ENCODE results near the gene OR2C1.

The OR2C1 gene

GRCh38 chr16:3349175-3349574 is 6.5 kb upstream of the OR2C1 start:
- 72 to 76% methylated on average over 6 to 10 of the region's 13 CpGs for WGBS, 2 experiments (ENCODE audit: insufficient coverage in 2 of 2)
- H3K36me3 ChIP-seq (ENCODE audit: control insufficient read depth, insufficient read depth, low read length), result no peaks in the 10 kb centered on the region
- H3K4me1 ChIP-seq (ENCODE audit: control insufficient read depth, insufficient read depth, low read length, poor library complexity, severe bottlenecking), result no peaks in the 10 kb centered on the region
- no peak overlapping the region for H3K4me3 ChIP-seq (ENCODE audit: extremely low read depth, insufficient read depth, low read length, poor library complexity, severe bottlenecking)
- H3K9me3 ChIP-seq (ENCODE audit: control insufficient read depth, low read length), result no peaks in the 10 kb centered on the region
- no peak overlapping the region for H3K27ac ChIP-seq (ENCODE audit: low read depth, low read length, severe bottlenecking)

- Histone ChIP-seq H3K27ac (ENCODE audit: low read depth, low read length, severe bottlenecking) (no peak overlapping the region), H3K4me1 (ENCODE audit: control insufficient read depth, insufficient read depth, low read length, poor library complexity, severe bottlenecking) (no peaks in the 10 kb centered on the region), H3K36me3 (ENCODE audit: control insufficient read depth, insufficient read depth, low read length) (no peaks in the 10 kb centered on the region), H3K4me3 (ENCODE audit: extremely low read depth, insufficient read depth, low read length, poor library complexity, severe bottlenecking) (no peak overlapping the region), H3K9me3 (ENCODE audit: control insufficient read depth, low read length) (no peaks in the 10 kb centered on the region)
- 87 to 90% methylated on average over 9 to 10 of the region's 10 CpGs for WGBS, 2 experiments (ENCODE audit: insufficient coverage in 2 of 2)
Measured at GRCh38 chr16:3356118-3356517, 429 bp downstream of the OR2C1 start.

- H3K27ac ChIP-seq (ENCODE audit: low read depth, low read length, severe bottlenecking), result no peak overlapping the region
- no peaks in the 10 kb centered on the region for H3K36me3 ChIP-seq (ENCODE audit: control insufficient read depth, insufficient read depth, low read length)
- H3K4me3 ChIP-seq (ENCODE audit: extremely low read depth, insufficient read depth, low read length, poor library complexity, severe bottlenecking), result no peak overlapping the region
- no CpG with 5 or more reads among the region's 1 CpG for WGBS, 2 experiments (ENCODE audit: insufficient coverage in 2 of 2)
- H3K9me3 ChIP-seq (ENCODE audit: control insufficient read depth, low read length), result no peaks in the 10 kb centered on the region
- no peaks in the 10 kb centered on the region for H3K4me1 ChIP-seq (ENCODE audit: control insufficient read depth, insufficient read depth, low read length, poor library complexity, severe bottlenecking)
Measured at GRCh38 chr16:3358871-3359270, 3.2 kb downstream of the OR2C1 start.

DNA sequence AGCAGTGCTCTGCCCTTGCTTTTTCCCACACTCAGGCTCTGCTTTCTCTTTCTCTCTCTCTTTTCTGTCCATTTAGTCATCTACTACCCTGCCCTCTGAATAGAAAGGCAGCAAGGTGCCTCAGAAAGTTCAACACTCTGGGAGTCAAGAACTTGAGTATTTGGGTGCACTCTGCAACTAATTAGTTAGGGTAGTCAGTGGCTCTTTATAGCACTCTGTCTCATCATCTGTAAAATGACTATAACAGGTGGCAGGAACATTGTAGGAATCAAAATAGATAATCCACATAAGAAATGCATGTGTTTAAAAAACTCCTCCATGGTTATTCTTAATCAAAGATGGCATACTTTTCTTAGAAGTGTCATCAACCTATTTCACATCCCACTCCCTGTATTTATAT is 7.2 kb downstream of the OR2C1 start:
- Histone ChIP-seq H3K4me1 (ENCODE audit: control insufficient read depth, insufficient read depth, low read length, poor library complexity, severe bottlenecking) (no peaks in the 10 kb centered on the region), H3K9me3 (ENCODE audit: control insufficient read depth, low read length) (no peaks in the 10 kb centered on the region), H3K4me3 (ENCODE audit: extremely low read depth, insufficient read depth, low read length, poor library complexity, severe bottlenecking) (no peak overlapping the region), H3K27ac (ENCODE audit: low read depth, low read length, severe bottlenecking) (no peak overlapping the region), H3K36me3 (ENCODE audit: control insufficient read depth, insufficient read depth, low read length) (no peaks in the 10 kb centered on the region)

GRCh38 chr16:3363793-3364192 is 8.1 kb downstream of the OR2C1 start:
- Histone ChIP-seq H3K27ac (ENCODE audit: low read depth, low read length, severe bottlenecking) (no peak overlapping the region), H3K4me1 (ENCODE audit: control insufficient read depth, insufficient read depth, low read length, poor library complexity, severe bottlenecking) (no peaks in the 10 kb centered on the region), H3K4me3 (ENCODE audit: extremely low read depth, insufficient read depth, low read length, poor library complexity, severe bottlenecking) (no peak overlapping the region), H3K9me3 (ENCODE audit: control insufficient read depth, low read length) (no peaks in the 10 kb centered on the region), H3K36me3 (ENCODE audit: control insufficient read depth, insufficient read depth, low read length) (no peaks in the 10 kb centered on the region)
- WGBS, 2 experiments (ENCODE audit: insufficient coverage in 2 of 2), result 83 to 87% methylated on average over 2 to 3 of the region's 7 CpGs

DNA sequence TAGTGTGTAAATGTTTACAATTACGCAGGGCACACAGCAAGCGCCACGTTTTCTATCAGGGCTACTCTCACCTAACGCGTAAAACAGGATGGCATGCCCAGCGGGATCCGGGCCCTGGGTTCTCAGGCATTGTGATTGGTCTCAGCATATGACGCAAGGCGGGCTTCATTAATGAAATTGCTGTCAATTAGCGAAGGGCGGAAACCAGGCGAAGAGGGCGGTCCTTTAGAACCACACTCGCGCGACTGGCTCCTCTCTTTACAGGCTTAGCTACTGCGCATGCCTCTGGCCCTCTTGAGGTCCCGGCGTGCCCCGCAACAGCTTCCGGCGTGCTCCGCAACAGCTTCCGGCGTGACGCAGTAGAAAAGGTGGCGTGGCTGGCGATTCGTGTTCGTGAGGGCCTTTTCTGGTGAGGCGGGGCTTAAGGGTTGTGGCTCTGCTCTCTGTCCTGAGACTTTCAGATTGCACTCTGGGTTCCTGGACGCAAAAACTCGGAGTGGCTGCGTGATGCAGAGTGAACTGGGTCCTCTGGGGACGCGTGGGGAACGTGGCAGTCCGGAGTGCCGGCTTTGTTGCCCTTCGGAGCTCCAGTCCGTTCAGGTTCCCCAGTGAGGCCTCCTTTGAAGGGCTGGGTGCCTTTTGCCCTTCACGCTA is 9.2 kb downstream of the OR2C1 start:
- no peaks in the 10 kb centered on the region for H3K36me3 ChIP-seq (ENCODE audit: control insufficient read depth, insufficient read depth, low read length)
- no peak overlapping the region for H3K27ac ChIP-seq (ENCODE audit: low read depth, low read length, severe bottlenecking)
- H3K4me3 ChIP-seq (ENCODE audit: extremely low read depth, insufficient read depth, low read length, poor library complexity, severe bottlenecking), result no peak overlapping the region
- H3K4me1 ChIP-seq (ENCODE audit: control insufficient read depth, insufficient read depth, low read length, poor library complexity, severe bottlenecking), result no peaks in the 10 kb centered on the region
- 91% methylated on average over 41 to 42 of the region's 42 CpGs for WGBS, 2 experiments (ENCODE audit: insufficient coverage in 2 of 2)
- no peaks in the 10 kb centered on the region for H3K9me3 ChIP-seq (ENCODE audit: control insufficient read depth, low read length)

DNA sequence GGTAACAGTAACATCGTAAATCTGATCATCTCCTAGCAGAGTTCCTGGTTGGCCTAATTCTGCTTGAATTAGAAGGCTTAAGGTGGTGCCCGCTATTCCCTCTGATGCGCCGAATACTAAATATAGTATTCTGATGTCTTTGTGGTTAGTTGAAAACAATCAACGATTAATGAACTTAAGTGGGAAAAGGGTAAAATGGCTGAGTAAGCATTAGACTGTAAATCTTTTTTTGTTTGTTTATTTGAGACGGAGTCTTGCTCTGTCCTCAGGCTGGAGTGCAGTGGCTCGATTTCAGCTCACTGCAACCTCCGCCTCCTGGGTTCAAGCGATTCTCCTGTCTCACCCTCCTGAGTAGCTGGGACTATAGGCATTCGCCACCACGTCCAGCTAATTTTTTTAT is 13.4 kb downstream of the OR2C1 start:
- H3K4me3 ChIP-seq (ENCODE audit: extremely low read depth, insufficient read depth, low read length, poor library complexity, severe bottlenecking), result no peak overlapping the region
- H3K27ac ChIP-seq (ENCODE audit: low read depth, low read length, severe bottlenecking), result no peak overlapping the region
- WGBS, 2 experiments (ENCODE audit: insufficient coverage in 2 of 2), result 88 to 90% methylated on average over 11 of the region's 11 CpGs
- no peaks in the 10 kb centered on the region for H3K9me3 ChIP-seq (ENCODE audit: control insufficient read depth, low read length)
- H3K36me3 ChIP-seq (ENCODE audit: control insufficient read depth, insufficient read depth, low read length), result no peaks in the 10 kb centered on the region
- no peaks in the 10 kb centered on the region for H3K4me1 ChIP-seq (ENCODE audit: control insufficient read depth, insufficient read depth, low read length, poor library complexity, severe bottlenecking)

DNA sequence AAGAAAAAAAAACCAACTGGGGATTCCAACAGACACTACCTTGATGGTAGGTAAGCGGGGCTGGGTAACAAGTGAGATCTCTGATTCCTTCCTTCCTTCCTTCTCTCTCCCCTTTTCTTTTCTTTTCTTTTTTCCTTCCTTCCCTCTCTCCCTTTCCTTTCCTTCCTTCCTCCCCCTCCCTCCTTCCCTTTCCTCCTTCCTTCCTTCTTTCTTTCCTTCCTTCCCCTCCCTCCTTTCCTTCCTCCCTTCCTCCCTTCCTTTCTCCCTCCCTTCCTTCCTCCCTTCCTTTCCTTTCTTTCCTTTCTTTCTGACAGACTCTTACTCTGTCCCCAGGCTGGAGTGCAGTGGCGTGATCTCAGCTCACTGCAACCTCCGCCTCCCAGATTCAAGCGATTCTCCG is 20.0 kb downstream of the OR2C1 start:
- H3K9me3 ChIP-seq (ENCODE audit: control insufficient read depth, low read length), result peaks cover 14% of the 10 kb centered on the region
- WGBS, 2 experiments (ENCODE audit: insufficient coverage in 2 of 2), result 92 to 97% methylated on average over 5 of the region's 5 CpGs
- no peak overlapping the region for H3K4me3 ChIP-seq (ENCODE audit: extremely low read depth, insufficient read depth, low read length, poor library complexity, severe bottlenecking)
- no peaks in the 10 kb centered on the region for H3K36me3 ChIP-seq (ENCODE audit: control insufficient read depth, insufficient read depth, low read length)
- no peak overlapping the region for H3K27ac ChIP-seq (ENCODE audit: low read depth, low read length, severe bottlenecking)
- H3K4me1 ChIP-seq (ENCODE audit: control insufficient read depth, insufficient read depth, low read length, poor library complexity, severe bottlenecking), result no peaks in the 10 kb centered on the region

DNA sequence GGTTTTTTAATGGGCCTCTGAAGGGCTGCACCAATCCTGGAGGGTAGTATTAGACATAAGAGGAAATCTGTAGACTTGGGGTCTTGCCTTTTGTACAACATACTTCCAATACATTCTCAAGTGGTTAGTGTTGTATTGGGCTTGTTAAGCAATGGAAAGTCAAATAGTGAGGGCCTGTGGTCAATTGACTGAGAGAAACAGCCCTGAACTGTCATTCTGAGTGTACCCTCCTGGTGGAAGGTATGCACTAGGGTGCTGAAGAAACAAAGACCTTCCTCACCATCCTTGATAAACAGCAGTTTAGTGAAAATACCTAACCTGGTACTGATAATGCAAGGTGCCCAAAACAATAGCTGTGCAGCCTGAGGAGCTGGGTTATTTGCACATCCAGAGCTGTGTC is 22.2 kb downstream of the OR2C1 start:
- Histone ChIP-seq H3K4me3 (ENCODE audit: extremely low read depth, insufficient read depth, low read length, poor library complexity, severe bottlenecking) (no peak overlapping the region), H3K9me3 (ENCODE audit: control insufficient read depth, low read length) (peaks cover 36% of the 10 kb centered on the region), H3K4me1 (ENCODE audit: control insufficient read depth, insufficient read depth, low read length, poor library complexity, severe bottlenecking) (no peaks in the 10 kb centered on the region)

GRCh38 chr16:3383045-3383448 is 27.4 kb downstream of the OR2C1 start:
- peaks cover 52% of the 10 kb centered on the region for H3K36me3 ChIP-seq (ENCODE audit: control insufficient read depth, insufficient read depth, low read length)
- H3K4me3 ChIP-seq (ENCODE audit: extremely low read depth, insufficient read depth, low read length, poor library complexity, severe bottlenecking), result no peak overlapping the region

More for the DNA sequence above, 22.2 kb downstream of the OR2C1 start:
- Histone ChIP-seq H3K36me3 (ENCODE audit: control insufficient read depth, insufficient read depth, low read length) (peaks cover 13% of the 10 kb centered on the region), H3K27ac (ENCODE audit: low read depth, low read length, severe bottlenecking) (no peak overlapping the region)

GRCh38 chr16:3388325-3388724 is 32.6 kb downstream of the OR2C1 start:
- Histone ChIP-seq H3K4me3 (ENCODE audit: extremely low read depth, insufficient read depth, low read length, poor library complexity, severe bottlenecking) (no peak overlapping the region), H3K9me3 (ENCODE audit: control insufficient read depth, low read length) (peaks cover 24% of the 10 kb centered on the region), H3K36me3 (ENCODE audit: control insufficient read depth, insufficient read depth, low read length) (peaks cover 81% of the 10 kb centered on the region), H3K4me1 (ENCODE audit: control insufficient read depth, insufficient read depth, low read length, poor library complexity, severe bottlenecking) (no peaks in the 10 kb centered on the region), H3K27ac (ENCODE audit: low read depth, low read length, severe bottlenecking) (no peak overlapping the region)
- 90 to 93% methylated on average over 4 to 5 of the region's 6 CpGs for WGBS, 2 experiments (ENCODE audit: insufficient coverage in 2 of 2)

More at GRCh38 chr16:3383045-3383448, 27.4 kb downstream of the OR2C1 start:
- Histone ChIP-seq H3K9me3 (ENCODE audit: control insufficient read depth, low read length) (peaks cover 64% of the 10 kb centered on the region), H3K4me1 (ENCODE audit: control insufficient read depth, insufficient read depth, low read length, poor library complexity, severe bottlenecking) (no peaks in the 10 kb centered on the region), H3K27ac (ENCODE audit: low read depth, low read length, severe bottlenecking) (no peak overlapping the region)
- 96 to 100% methylated on average over 7 to 9 of the region's 10 CpGs for WGBS, 2 experiments (ENCODE audit: insufficient coverage in 2 of 2)

Measured in mesodermal cell (in vitro differentiated cells).